CD4-positive, alpha-beta memory T cell (primary cell): ENCODE measurements around the gene PMS1. TPM values are rescaled to one million over a fixed set of nuclear protein-coding genes. Genes with fewer than 3 reads are reported as not detected.
"Not testable (repeated sequence)": the region's sequence is repeated elsewhere in the genome, so short reads cannot be mapped to it uniquely, and the experiment has no call there.

Experiments used
- CTCF ChIA-PET: fragments of 350-600 bp; sonication (Branson Sonifier 250); formaldehyde crosslinking; loops from one replicate; lab custom pipeline; 2021; ENCODE audit warnings: inconsistent platforms; ENCODE audit not compliant: partially characterized antibody; lab: Charles Lee
- POLR2A ChIA-PET: fragments of 350-600 bp; sonication (Branson Sonifier 250); formaldehyde crosslinking; loops from one replicate; lab custom pipeline; 2021; ENCODE audit not compliant: partially characterized antibody; lab: Charles Lee
- DNase-seq, 5 donors: peaks; one replicate each; pipeline versions ENCODE4 v3.0.0 to v3.0.0-alpha.2; 2020 to 2022; ENCODE audit warnings: mixed read lengths in 1 of 5
- H3K27ac ChIP-seq: one replicate; pipeline ENCODE4 v1.7.0; 2013; ENCODE audit warnings: low read depth, low read length
- H3K27me3 ChIP-seq: 2 replicates; pipeline ENCODE4 v1.7.0; 2013; ENCODE audit warnings: mild to moderate bottlenecking, low read length, moderate library complexity; ENCODE audit not compliant: insufficient read depth
- H3K36me3 ChIP-seq: 2 replicates; pipeline ENCODE4 v1.7.0; 2013; ENCODE audit warnings: mild to moderate bottlenecking, low read length, moderate library complexity; ENCODE audit not compliant: insufficient read depth
- H3K4me1 ChIP-seq: 2 replicates; pipeline ENCODE4 v1.7.0; 2013; ENCODE audit warnings: mild to moderate bottlenecking, low read length, moderate library complexity; ENCODE audit not compliant: insufficient read depth
- H3K4me3 ChIP-seq, 2 donors: one replicate each; pipeline ENCODE4 v1.7.0; 2013; ENCODE audit warnings: low read length in 2 of 2, mild to moderate bottlenecking in 1 of 2
- H3K9me3 ChIP-seq, 2 donors: one replicate each; pipeline ENCODE4 v1.7.0; 2013; ENCODE audit warnings: low read length in 2 of 2, control low read depth in 1 of 2; ENCODE audit not compliant: control insufficient read depth in 1 of 2
- H3K27ac Mint-ChIP-seq, 7 donors: one replicate each; pipeline ENCODE4 v1.8.0; 2020 to 2021; ENCODE audit warnings: mixed read lengths in 7 of 7, mild to moderate bottlenecking in 6 of 7, inconsistent platforms in 3 of 7, moderate library complexity in 3 of 7
- H3K27me3 Mint-ChIP-seq, 2 donors: one replicate each; pipeline ENCODE4 v1.8.0; 2020 to 2021; ENCODE audit warnings: mixed read lengths in 2 of 2
- H3K36me3 Mint-ChIP-seq, 2 donors: one replicate each; pipeline ENCODE4 v1.8.0; 2020 to 2021; ENCODE audit warnings: mixed read lengths in 2 of 2, inconsistent platforms in 1 of 2, mild to moderate bottlenecking in 1 of 2
- H3K4me1 Mint-ChIP-seq, 4 donors: one replicate each; pipeline ENCODE4 v1.8.0; 2020 to 2021; ENCODE audit warnings: mixed read lengths in 4 of 4, mild to moderate bottlenecking in 1 of 4
- H3K4me3 Mint-ChIP-seq, 8 donors: one replicate each; pipeline ENCODE4 v1.8.0; 2020 to 2021; ENCODE audit warnings: mixed read lengths in 8 of 8, mild to moderate bottlenecking in 7 of 8, moderate library complexity in 6 of 8, inconsistent platforms in 3 of 8
- H3K9me3 Mint-ChIP-seq, 8 donors: one replicate each; pipeline ENCODE4 v1.8.0; 2020 to 2021; ENCODE audit warnings: mixed read lengths in 8 of 8, mild to moderate bottlenecking in 5 of 8, inconsistent platforms in 3 of 8, moderate library complexity in 1 of 8
- intact Hi-C: fragments of 100-400 bp; cut with micrococcal nuclease; formaldehyde crosslinking; loops from one replicate; pipeline ENCODE4 v1.15.1; 2023
- polyA plus RNA-seq, 2 donors: library from polyadenylated mRNA; unstranded; fragments of 300-500 nt; fragmentation: Illumina TruSeq; gene quantifications; one replicate each; pipeline ENCODE4 v1.2.3, GENCODE V29; 2021
- total RNA-seq, 2 experiments: library from RNA; stranded (reverse); gene quantifications; one replicate each; pipeline ENCODE4 v1.2.3, GENCODE V29; 2021

PMS1 gene
- total and polyA plus RNA-seq, 4 experiments from 2014 or later, result 9.1 to 35.1 (median 22.6) TPM

GRCh38 chr2:189824694-189825396, 40.6 kb downstream of the PMS1 start:
- no peaks in the 10 kb centered on the region for H3K36me3 ChIP-seq
- H3K27ac ChIP-seq, result no peak overlapping the region
- Mint-ChIP-seq H3K36me3 (peaks cover 29 to 32% of the 10 kb centered on the region in 2 donors), H3K27ac (peak overlapping the region in 1 of 7 donors; percentile 60), H3K9me3 (no peaks in the 10 kb centered on the region), H3K4me3 (no peak overlapping the region), H3K4me1 (peaks cover 0 to 8% (median 0%) of the 10 kb centered on the region in 4 donors), H3K27me3 (no peaks in the 10 kb centered on the region)
- no peaks in the 10 kb centered on the region for H3K4me1 ChIP-seq
- DNase-seq, result no peak
- intact Hi-C loops, result no loop called here
- no peaks in the 10 kb centered on the region for H3K27me3 ChIP-seq
- ChIA-PET CTCF (no interaction called here), POLR2A (no interaction called here)
- H3K9me3 ChIP-seq, result no peaks in the 10 kb centered on the region
- H3K4me3 ChIP-seq, result no peak overlapping the region

- ChIA-PET CTCF (no interaction called here), POLR2A (no interaction called here)
- H3K4me3 Mint-ChIP-seq, result no peak overlapping the region
- H3K27ac ChIP-seq, result no peak overlapping the region
- no peaks in the 10 kb centered on the region for H3K4me1 ChIP-seq
- no peak overlapping the region for H3K4me3 ChIP-seq
- no peak overlapping the region for H3K27ac Mint-ChIP-seq
- H3K9me3 Mint-ChIP-seq, result no peaks in the 10 kb centered on the region
- H3K4me1 Mint-ChIP-seq, result peaks cover 0 to 8% (median 0%) of the 10 kb centered on the region in 4 donors
- H3K27me3 ChIP-seq, result no peaks in the 10 kb centered on the region
- H3K36me3 Mint-ChIP-seq, result peaks cover 23 to 24% of the 10 kb centered on the region in 2 donors
- no peaks in the 10 kb centered on the region for H3K36me3 ChIP-seq
- H3K9me3 ChIP-seq, result no peaks in the 10 kb centered on the region
- no peak for DNase-seq
- no peaks in the 10 kb centered on the region for H3K27me3 Mint-ChIP-seq
- intact Hi-C loops, result no loop called here
Measured at GRCh38 chr2:189826039-189826438, 41.8 kb downstream of the PMS1 start.

- no peaks in the 10 kb centered on the region for H3K27me3 ChIP-seq
- H3K27me3 Mint-ChIP-seq, result no peaks in the 10 kb centered on the region
- peaks cover 0 to 8% (median under 1%) of the 10 kb centered on the region in 4 donors for H3K4me1 Mint-ChIP-seq
- H3K4me3 Mint-ChIP-seq, result no peak overlapping the region
- no peaks in the 10 kb centered on the region for H3K36me3 ChIP-seq
- H3K36me3 Mint-ChIP-seq, result peaks cover 25 to 26% of the 10 kb centered on the region in 2 donors
- ChIA-PET CTCF (interaction anchor here (1.4 kb wide), 1 partner anchor 20 kb away, joined by 3 read pairs; no protein-coding TSS in a partner anchor), POLR2A (no interaction called here)
- H3K27ac ChIP-seq, result no peak overlapping the region
- intact Hi-C loops, result no loop called here
- no peaks in the 10 kb centered on the region for H3K9me3 Mint-ChIP-seq
- no peaks in the 10 kb centered on the region for H3K4me1 ChIP-seq
- no peaks in the 10 kb centered on the region for H3K9me3 ChIP-seq
- no peak overlapping the region for H3K27ac Mint-ChIP-seq
- no peak overlapping the region for H3K4me3 ChIP-seq
- DNase-seq, result no peak
Measured at GRCh38 chr2:189829102-189829833, 45.0 kb downstream of the PMS1 start.

GRCh38 chr2:189830510-189830909, 46.3 kb downstream of the PMS1 start:
- H3K4me1 Mint-ChIP-seq, result peaks cover 0 to 9% (median under 1%) of the 10 kb centered on the region in 4 donors
- no peak for DNase-seq
- POLR2A ChIA-PET, result no interaction called here
- no peaks in the 10 kb centered on the region for H3K9me3 Mint-ChIP-seq
- peaks cover 25 to 28% of the 10 kb centered on the region in 2 donors for H3K36me3 Mint-ChIP-seq
- CTCF ChIA-PET, result interaction anchor here (1.1 kb wide), 1 partner anchor 32 kb away, joined by 3 read pairs; no protein-coding TSS in a partner anchor
- H3K27me3 Mint-ChIP-seq, result no peaks in the 10 kb centered on the region
- Histone ChIP-seq H3K4me1 (no peaks in the 10 kb centered on the region), H3K27ac (no peak overlapping the region), H3K36me3 (no peaks in the 10 kb centered on the region), H3K27me3 (no peaks in the 10 kb centered on the region), H3K4me3 (no peak overlapping the region), H3K9me3 (no peaks in the 10 kb centered on the region)
- no peak overlapping the region for H3K4me3 Mint-ChIP-seq
- no peak overlapping the region for H3K27ac Mint-ChIP-seq
- intact Hi-C loops, result no loop called here

- Mint-ChIP-seq H3K9me3 (no peaks in the 10 kb centered on the region), H3K4me1 (peaks cover 0 to 8% (median under 1%) of the 10 kb centered on the region in 4 donors), H3K36me3 (peaks cover 27 to 34% of the 10 kb centered on the region in 2 donors), H3K27ac (peak overlapping the region in 1 of 7 donors; percentile 51), H3K27me3 (no peaks in the 10 kb centered on the region), H3K4me3 (no peak overlapping the region)
- ChIA-PET POLR2A (no interaction called here), CTCF (no interaction called here)
- no peaks in the 10 kb centered on the region for H3K27me3 ChIP-seq
- H3K27ac ChIP-seq, result no peak overlapping the region
- H3K36me3 ChIP-seq, result no peaks in the 10 kb centered on the region
- DNase-seq, result no peak
- no peaks in the 10 kb centered on the region for H3K9me3 ChIP-seq
- no peak overlapping the region for H3K4me3 ChIP-seq
- intact Hi-C loops, result no loop called here
- H3K4me1 ChIP-seq, result no peaks in the 10 kb centered on the region
Measured at GRCh38 chr2:189834059-189834458, 49.8 kb downstream of the PMS1 start.

GRCh38 chr2:189834642-189835041, 50.4 kb downstream of the PMS1 start:
- H3K27me3 Mint-ChIP-seq, H3K4me3 Mint-ChIP-seq, H3K4me3 ChIP-seq, H3K9me3 Mint-ChIP-seq, H3K27me3 ChIP-seq, H3K36me3 ChIP-seq, CTCF ChIA-PET, intact Hi-C loops, H3K4me1 ChIP-seq, DNase-seq, H3K4me1 Mint-ChIP-seq, H3K27ac Mint-ChIP-seq, H3K9me3 ChIP-seq, POLR2A ChIA-PET, H3K27ac ChIP-seq: not testable (repeated sequence)
- peaks cover 24 to 30% of the 10 kb centered on the region in 2 donors for H3K36me3 Mint-ChIP-seq

GRCh38 chr2:189835855-189836558, 51.8 kb downstream of the PMS1 start:
- Histone ChIP-seq H3K27me3 (no peaks in the 10 kb centered on the region), H3K36me3 (no peaks in the 10 kb centered on the region), H3K4me3 (no peak overlapping the region), H3K4me1 (no peaks in the 10 kb centered on the region), H3K9me3 (no peaks in the 10 kb centered on the region), H3K27ac (no peak overlapping the region)
- Mint-ChIP-seq H3K4me1 (peaks cover 0 to 4% (median under 1%) of the 10 kb centered on the region in 4 donors), H3K27me3 (no peaks in the 10 kb centered on the region), H3K27ac (peak overlapping the region in 1 of 7 donors; percentile 10), H3K9me3 (no peaks in the 10 kb centered on the region), H3K4me3 (no peak overlapping the region), H3K36me3 (peaks cover 20 to 27% of the 10 kb centered on the region in 2 donors)
- intact Hi-C loops, result no loop called here
- ChIA-PET CTCF (no interaction called here), POLR2A (no interaction called here)
- DNase-seq, result no peak
